Measurements from ENCODE around the gene ZNF322. TPM values are rescaled to one million over a fixed set of nuclear protein-coding genes. Genes with fewer than 3 reads are reported as not detected.

ZNF322 gene
- polyA plus RNA-seq, 1 donor (not counting 4 experiments of a cell fraction or from before 2014, with no cell fraction given): 7.7 TPM

GRCh38 chr6:26594131-26594498, 65.4 kb downstream of the ZNF322 start:
- H3K79me2 ChIP-seq (ENCODE audit: control insufficient read depth, insufficient read depth, low read length): peaks cover 20% of the 10 kb centered on the region
- peaks cover 22% of the 10 kb centered on the region for H3K4me1 ChIP-seq (ENCODE audit: control insufficient read depth, extremely low read depth, insufficient read depth, low read length)
- no peaks in the 10 kb centered on the region for H3K27me3 ChIP-seq (ENCODE audit: control insufficient read depth, extremely low read depth, insufficient read depth, low read length)
- no peak for DNase-seq (ENCODE audit: low read depth, low spot score)
- H2AFZ ChIP-seq (ENCODE audit: control insufficient read depth, low read length): no peak overlapping the region
- H3K4me3 ChIP-seq (ENCODE audit: control insufficient read depth in 2 of 3, extremely low read depth in 1 of 3, insufficient read depth in 2 of 3, low read depth in 1 of 3, low read length in 3 of 3): peak overlapping the region in 1 of 3 experiments; percentile 98
- no peak overlapping the region for H3K27ac ChIP-seq (ENCODE audit: control insufficient read depth, insufficient read depth, low read length)
- H3K9me1 ChIP-seq (ENCODE audit: control insufficient read depth, extremely low read depth, insufficient read depth, low read length): no peaks in the 10 kb centered on the region
- FAIRE-seq: no peak
- peaks cover 5 to 10% of the 10 kb centered on the region in 2 experiments for H3K36me3 ChIP-seq (ENCODE audit: control insufficient read depth in 2 of 2, extremely low read depth in 1 of 2, insufficient read depth in 2 of 2, low read length in 2 of 2)
- H4K20me1 ChIP-seq (ENCODE audit: control insufficient read depth, extremely low read depth, insufficient read depth, low read length): no peaks in the 10 kb centered on the region
- no peak for TF ChIP-seq EZH2 (IDR thresholded peaks at IDR 0.05; ENCODE audit: low read length)
- TF ChIP-seq CTCF (optimal IDR thresholded peaks at IDR 0.05 in 1 of 3, IDR thresholded peaks at IDR 0.05 in 1 of 3, conservative IDR thresholded peaks at IDR 0.05 in 1 of 3; ENCODE audit: extremely low read depth in 1 of 3, insufficient read depth in 2 of 3, low read length in 3 of 3): no peak
- no peak overlapping the region for H3K9ac ChIP-seq (ENCODE audit: control insufficient read depth, extremely low read depth, insufficient read depth, low read length)
- H3K9me3 ChIP-seq (ENCODE audit: control insufficient read depth, low read depth, low read length): no peaks in the 10 kb centered on the region
- dilution Hi-C loops (cut with MboI; ENCODE audit: extremely low pct_ligation_motif_present, low sequenced_read_pairs): no loop called here
- H3K4me2 ChIP-seq (ENCODE audit: control insufficient read depth, extremely low read depth, insufficient read depth, low read depth, low read length): peak overlapping the region; percentile 87

GRCh38 chr6:26593278-26594130, 66.0 kb downstream of the ZNF322 start:
- Histone ChIP-seq H4K20me1 (ENCODE audit: control insufficient read depth, extremely low read depth, insufficient read depth, low read length) (no peaks in the 10 kb centered on the region), H3K27me3 (ENCODE audit: control insufficient read depth, extremely low read depth, insufficient read depth, low read length) (no peaks in the 10 kb centered on the region), H3K36me3 (ENCODE audit: control insufficient read depth in 2 of 2, extremely low read depth in 1 of 2, insufficient read depth in 2 of 2, low read length in 2 of 2) (peaks cover 3 to 7% of the 10 kb centered on the region in 2 experiments), H2AFZ (ENCODE audit: control insufficient read depth, low read length) (no peak overlapping the region), H3K9me1 (ENCODE audit: control insufficient read depth, extremely low read depth, insufficient read depth, low read length) (no peaks in the 10 kb centered on the region), H3K9me3 (ENCODE audit: control insufficient read depth, low read depth, low read length) (no peaks in the 10 kb centered on the region), H3K4me2 (ENCODE audit: control insufficient read depth, extremely low read depth, insufficient read depth, low read depth, low read length) (peak overlapping the region; percentile 87), H3K4me1 (ENCODE audit: control insufficient read depth, extremely low read depth, insufficient read depth, low read length) (peaks cover 22% of the 10 kb centered on the region), H3K9ac (ENCODE audit: control insufficient read depth, extremely low read depth, insufficient read depth, low read length) (no peak overlapping the region), H3K27ac (ENCODE audit: control insufficient read depth, insufficient read depth, low read length) (no peak overlapping the region), H3K79me2 (ENCODE audit: control insufficient read depth, insufficient read depth, low read length) (peaks cover 18% of the 10 kb centered on the region), H3K4me3 (ENCODE audit: control insufficient read depth in 2 of 3, extremely low read depth in 1 of 3, insufficient read depth in 2 of 3, low read depth in 1 of 3, low read length in 3 of 3) (peak overlapping the region in 1 of 3 experiments; percentile 42)
- dilution Hi-C loops (cut with MboI; ENCODE audit: extremely low pct_ligation_motif_present, low sequenced_read_pairs): no loop called here
- DNase-seq (ENCODE audit: low read depth, low spot score) (no peak), FAIRE-seq (no peak)
- TF ChIP-seq EZH2 (IDR thresholded peaks at IDR 0.05; ENCODE audit: low read length) (no peak), CTCF (optimal IDR thresholded peaks at IDR 0.05 in 1 of 3, IDR thresholded peaks at IDR 0.05 in 1 of 3, conservative IDR thresholded peaks at IDR 0.05 in 1 of 3; ENCODE audit: extremely low read depth in 1 of 3, insufficient read depth in 2 of 3, low read length in 3 of 3) (no peak)

All from keratinocyte (primary cell).